Ishikawa (cell line): ENCODE data around the gene HCK.

Experiments used
- CEBPB ChIP-seq: IDR thresholded peaks from 2 replicates; pipeline ENCODE4 v1.6.1; 2012
- CREB1 ChIP-seq: IDR thresholded peaks from 2 replicates; pipeline ENCODE4 v1.6.1; 2012; ENCODE audit warnings: low read depth
- EGR1 ChIP-seq: IDR thresholded peaks from 2 replicates; pipeline ENCODE4 v1.6.1; 2012
- EP300 ChIP-seq: IDR thresholded peaks from 2 replicates; pipeline ENCODE4 v1.6.1; 2012; ENCODE audit warnings: borderline replicate concordance
- FOXM1 ChIP-seq: IDR thresholded peaks from 2 replicates; pipeline ENCODE4 v1.6.1; 2012; ENCODE audit warnings: low read depth, borderline replicate concordance
- NFIC ChIP-seq: IDR thresholded peaks from 2 replicates; pipeline ENCODE4 v1.6.1; 2012
- RAD21 ChIP-seq: IDR thresholded peaks from 2 replicates; pipeline ENCODE4 v1.6.1; 2012; ENCODE audit warnings: low read depth
- TAF1 ChIP-seq: IDR thresholded peaks from 2 replicates; pipeline ENCODE4 v1.6.1; 2012; ENCODE audit warnings: low read depth, mild to moderate bottlenecking
- TCF12 ChIP-seq: IDR thresholded peaks from 2 replicates; pipeline ENCODE4 v1.6.1; 2012; ENCODE audit warnings: low read depth
- TEAD4 ChIP-seq: IDR thresholded peaks from 2 replicates; pipeline ENCODE4 v1.6.1; 2012
- YY1 ChIP-seq: IDR thresholded peaks from 2 replicates; pipeline ENCODE4 v1.6.1; 2012; ENCODE audit warnings: low read depth
- ZBTB7A ChIP-seq: IDR thresholded peaks from 2 replicates; pipeline ENCODE4 v1.6.1; 2012; ENCODE audit warnings: low read depth
- TF ChIP-seq, protein P1 (sequence below): IDR thresholded peaks from 2 replicates; pipeline ENCODE4 v1.6.1; 2012; ENCODE audit warnings: low read depth, mild to moderate bottlenecking
- TF ChIP-seq, protein P2 (sequence below): IDR thresholded peaks from 2 replicates; pipeline ENCODE4 v1.6.1; 2012
- TF ChIP-seq, protein P3 (sequence below): IDR thresholded peaks from 2 replicates; pipeline ENCODE4 v1.6.1; 2012

HCK gene

DNA sequence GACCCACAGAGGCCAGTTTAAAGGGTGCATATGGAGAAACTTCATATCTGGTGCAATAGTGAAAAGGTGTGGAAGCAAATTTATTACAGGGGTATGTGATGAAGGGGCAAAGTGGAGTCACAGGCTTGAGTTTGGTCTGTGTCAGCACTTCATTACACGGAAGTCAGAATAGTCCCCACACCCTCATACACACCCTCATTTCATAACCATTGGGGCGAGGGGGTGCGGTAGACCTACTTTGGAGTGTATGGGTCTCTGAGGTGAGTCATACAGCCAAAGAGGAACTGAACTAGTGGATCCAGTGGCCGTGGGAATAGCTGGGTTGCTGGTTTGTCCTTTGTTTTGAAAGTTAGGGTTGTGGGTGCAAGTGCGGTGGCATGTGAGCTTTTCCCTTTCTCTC is 60.8 kb downstream of the HCK start:
- no peak for TF ChIP-seq CREB1
- no peak for TF ChIP-seq NFIC
- TF ChIP-seq EGR1, result no peak
- TF ChIP-seq ZBTB7A, result no peak

DNA sequence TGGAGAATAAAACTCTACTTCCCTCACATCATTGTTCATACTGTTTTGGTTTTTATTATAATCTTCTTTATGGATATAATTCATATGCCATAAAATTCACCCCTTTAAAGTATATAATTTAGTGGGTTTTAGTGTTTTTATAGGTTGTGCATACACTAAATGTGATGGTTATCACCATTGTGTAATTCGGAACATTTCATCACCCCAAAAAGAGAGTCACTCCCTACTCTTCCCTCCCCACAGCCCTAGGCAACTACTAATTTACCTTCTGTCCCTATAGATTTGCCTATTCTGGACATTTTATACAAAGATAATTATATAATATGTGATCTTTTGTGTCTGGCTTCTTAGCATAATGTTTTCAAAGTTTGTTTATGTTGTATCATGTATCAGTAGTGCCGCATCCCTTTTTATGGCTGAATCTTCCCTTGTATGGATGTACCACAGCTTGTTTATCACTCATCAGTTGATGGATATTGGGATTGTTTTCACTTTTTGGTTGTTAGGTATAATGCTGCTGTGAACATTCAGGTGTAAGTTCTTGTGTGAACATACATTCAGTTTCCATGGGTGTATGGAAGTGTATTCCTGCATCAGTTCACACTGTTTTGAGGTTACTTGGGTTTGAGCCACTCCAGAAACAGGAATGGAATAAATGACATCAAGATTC is 61.7 kb downstream of the HCK start:
- TF ChIP-seq RAD21 (no peak), CREB1 (no peak)
- TF ChIP-seq, protein P1, sequence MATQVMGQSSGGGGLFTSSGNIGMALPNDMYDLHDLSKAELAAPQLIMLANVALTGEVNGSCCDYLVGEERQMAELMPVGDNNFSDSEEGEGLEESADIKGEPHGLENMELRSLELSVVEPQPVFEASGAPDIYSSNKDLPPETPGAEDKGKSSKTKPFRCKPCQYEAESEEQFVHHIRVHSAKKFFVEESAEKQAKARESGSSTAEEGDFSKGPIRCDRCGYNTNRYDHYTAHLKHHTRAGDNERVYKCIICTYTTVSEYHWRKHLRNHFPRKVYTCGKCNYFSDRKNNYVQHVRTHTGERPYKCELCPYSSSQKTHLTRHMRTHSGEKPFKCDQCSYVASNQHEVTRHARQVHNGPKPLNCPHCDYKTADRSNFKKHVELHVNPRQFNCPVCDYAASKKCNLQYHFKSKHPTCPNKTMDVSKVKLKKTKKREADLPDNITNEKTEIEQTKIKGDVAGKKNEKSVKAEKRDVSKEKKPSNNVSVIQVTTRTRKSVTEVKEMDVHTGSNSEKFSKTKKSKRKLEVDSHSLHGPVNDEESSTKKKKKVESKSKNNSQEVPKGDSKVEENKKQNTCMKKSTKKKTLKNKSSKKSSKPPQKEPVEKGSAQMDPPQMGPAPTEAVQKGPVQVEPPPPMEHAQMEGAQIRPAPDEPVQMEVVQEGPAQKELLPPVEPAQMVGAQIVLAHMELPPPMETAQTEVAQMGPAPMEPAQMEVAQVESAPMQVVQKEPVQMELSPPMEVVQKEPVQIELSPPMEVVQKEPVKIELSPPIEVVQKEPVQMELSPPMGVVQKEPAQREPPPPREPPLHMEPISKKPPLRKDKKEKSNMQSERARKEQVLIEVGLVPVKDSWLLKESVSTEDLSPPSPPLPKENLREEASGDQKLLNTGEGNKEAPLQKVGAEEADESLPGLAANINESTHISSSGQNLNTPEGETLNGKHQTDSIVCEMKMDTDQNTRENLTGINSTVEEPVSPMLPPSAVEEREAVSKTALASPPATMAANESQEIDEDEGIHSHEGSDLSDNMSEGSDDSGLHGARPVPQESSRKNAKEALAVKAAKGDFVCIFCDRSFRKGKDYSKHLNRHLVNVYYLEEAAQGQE, result no peak
- TF ChIP-seq, protein P2, sequence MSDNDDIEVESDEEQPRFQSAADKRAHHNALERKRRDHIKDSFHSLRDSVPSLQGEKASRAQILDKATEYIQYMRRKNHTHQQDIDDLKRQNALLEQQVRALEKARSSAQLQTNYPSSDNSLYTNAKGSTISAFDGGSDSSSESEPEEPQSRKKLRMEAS, result no peak

DNA sequence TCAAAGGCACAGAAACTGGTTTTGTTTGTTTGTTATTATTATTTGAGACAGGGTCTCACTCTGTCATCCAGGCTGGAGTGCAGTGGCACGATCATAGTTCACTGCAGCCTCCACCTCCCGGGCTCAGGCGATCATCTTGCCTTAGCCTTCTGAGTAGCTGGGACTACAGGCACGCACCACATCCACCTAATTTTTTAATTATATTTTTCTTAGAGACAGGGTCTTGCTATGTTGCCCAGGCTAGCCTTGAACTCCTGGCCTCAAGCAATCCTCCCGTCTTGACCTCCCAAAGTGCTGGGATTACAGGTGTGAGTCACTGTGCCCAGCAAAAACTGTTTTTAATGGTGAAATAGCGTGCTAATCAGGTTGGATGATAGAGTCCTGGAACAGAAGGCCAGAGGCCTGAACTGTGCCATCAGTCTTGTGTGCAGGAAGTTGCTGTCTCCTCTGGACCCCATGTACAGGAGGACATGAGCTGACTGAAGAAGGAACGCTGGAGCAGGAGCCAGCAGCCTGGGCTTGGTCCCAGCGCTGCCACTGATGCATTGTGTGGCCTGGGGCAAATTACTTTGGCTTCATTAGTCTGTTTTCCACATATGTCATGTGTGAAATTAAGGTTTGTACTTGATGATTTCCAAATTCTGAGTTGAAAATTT is 62.4 kb downstream of the HCK start:
- TF ChIP-seq RAD21, result no peak
- TF ChIP-seq, protein P1, result no peak
- no peak for TF ChIP-seq TAF1
- TF ChIP-seq, protein P2, result no peak
- TF ChIP-seq EP300, result no peak
- no peak for TF ChIP-seq YY1
- no peak for TF ChIP-seq CEBPB
- no peak for TF ChIP-seq EGR1
- TF ChIP-seq, protein P3, sequence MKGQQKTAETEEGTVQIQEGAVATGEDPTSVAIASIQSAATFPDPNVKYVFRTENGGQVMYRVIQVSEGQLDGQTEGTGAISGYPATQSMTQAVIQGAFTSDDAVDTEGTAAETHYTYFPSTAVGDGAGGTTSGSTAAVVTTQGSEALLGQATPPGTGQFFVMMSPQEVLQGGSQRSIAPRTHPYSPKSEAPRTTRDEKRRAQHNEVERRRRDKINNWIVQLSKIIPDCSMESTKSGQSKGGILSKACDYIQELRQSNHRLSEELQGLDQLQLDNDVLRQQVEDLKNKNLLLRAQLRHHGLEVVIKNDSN, result no peak
- TF ChIP-seq ZBTB7A, result no peak
- no peak for TF ChIP-seq TEAD4
- no peak for TF ChIP-seq CREB1

DNA sequence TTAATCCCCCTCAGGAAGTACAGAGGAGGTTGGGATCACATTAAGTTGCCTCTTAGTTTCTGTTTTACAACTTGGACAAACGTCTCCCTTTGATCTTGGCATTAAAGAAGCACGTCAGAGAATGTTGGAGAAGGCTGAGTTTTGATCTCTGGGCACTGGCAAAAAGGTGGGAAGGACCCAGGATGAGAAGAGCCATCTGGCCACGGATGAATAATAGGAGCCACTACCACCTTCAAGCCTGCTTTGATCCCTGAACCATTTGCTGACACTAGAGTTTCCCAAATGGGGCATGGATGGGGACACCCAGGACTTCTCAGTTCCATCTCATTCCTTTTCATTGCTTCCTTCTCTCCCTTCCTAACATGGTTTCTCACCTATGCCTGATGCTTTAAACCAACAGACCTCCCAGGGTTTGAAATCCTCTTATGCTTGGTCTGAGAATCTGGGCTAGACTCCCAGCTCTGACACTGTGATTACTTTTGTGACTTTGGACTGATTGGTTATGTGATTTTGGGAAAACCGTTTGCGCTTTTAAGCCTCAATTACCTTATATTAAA is 63.2 kb downstream of the HCK start:
- TF ChIP-seq, protein P3, result no peak
- TF ChIP-seq, protein P1, result no peak
- no peak for TF ChIP-seq EGR1
- TF ChIP-seq NFIC, result no peak
- no peak for TF ChIP-seq TEAD4
- TF ChIP-seq CREB1, result no peak
- no peak for TF ChIP-seq TCF12
- no peak for TF ChIP-seq TAF1
- TF ChIP-seq FOXM1, result no peak
- no peak for TF ChIP-seq CEBPB
- no peak for TF ChIP-seq RAD21
- TF ChIP-seq, protein P2, result no peak
- TF ChIP-seq YY1, result no peak
- TF ChIP-seq EP300, result no peak
- TF ChIP-seq ZBTB7A, result no peak
